C4-2B (cell line): ENCODE results near the gene MYH11.

Experiments used
- CTCF ChIP-seq: fragments of 450-650 bp; conservative IDR thresholded peaks from 2 replicates; pipeline ENCODE4 v1.5.1; 2017; ENCODE audit warnings: mild to moderate bottlenecking
- ZFX ChIP-seq: fragments of 450-650 bp; IDR thresholded peaks from 2 replicates; pipeline ENCODE4 v1.6.1; 2017

GRCh38 chr16:15876503-15876902 lies 19.7 kb upstream of the MYH11 start:
- TF ChIP-seq CTCF, result no peak
- no peak for TF ChIP-seq ZFX
